GM12891 (cell line): Measurements from ENCODE around the gene FOXI2.

Experiments
- PAX5 ChIP-seq: IDR thresholded peaks from 2 replicates; pipeline ENCODE4 v1.6.1; 2011; ENCODE audit warnings: low read length, moderate library complexity, mild to moderate bottlenecking; ENCODE audit not compliant: insufficient read depth, severe bottlenecking
- POLR2A ChIP-seq: IDR thresholded peaks from 2 replicates; pipeline ENCODE4 v1.6.1; 2011; ENCODE audit warnings: low read depth, low read length, control low read depth
- POLR2AphosphoS5 ChIP-seq: IDR thresholded peaks from 2 replicates; pipeline ENCODE4 v1.6.1; 2011; ENCODE audit warnings: low read depth, low read length, control low read depth
- POU2F2 ChIP-seq: IDR thresholded peaks from 2 replicates; pipeline ENCODE4 v1.6.1; 2011; ENCODE audit warnings: low read depth, mild to moderate bottlenecking, control low read depth, low read length, moderate library complexity
- SPI1 ChIP-seq: IDR thresholded peaks from 2 replicates; pipeline ENCODE4 v1.6.1; 2011; ENCODE audit warnings: low read depth, low read length, control low read depth
- TAF1 ChIP-seq: IDR thresholded peaks from 2 replicates; pipeline ENCODE4 v1.6.1; 2011; ENCODE audit warnings: low read depth, low read length, control low read depth

- no peak for TF ChIP-seq POLR2AphosphoS5
- no peak for TF ChIP-seq POLR2A
- no peak for TF ChIP-seq TAF1
- no peak for TF ChIP-seq SPI1
- TF ChIP-seq PAX5 = no peak
- TF ChIP-seq POU2F2 = no peak
Measured at GRCh38 chr10:127720903-127721302, 16.1 kb upstream of the FOXI2 start.
